SK-N-SH (cell line): ENCODE data around the gene AQP1. TPM values are rescaled to one million over a fixed set of nuclear protein-coding genes. Genes with fewer than 3 reads are reported as not detected.

Experiments used
- CTCF ChIA-PET: fragments of 300-600, 350-600 bp; formaldehyde crosslinking; extraction: SDS; loops from one replicate; lab custom pipeline; 2021; lab: Yijun Ruan, JAX
- POLR2A ChIA-PET: fragments of 350-600 bp; sonication (Branson Sonifier 250); formaldehyde crosslinking; extraction: SDS; loops from one replicate; lab custom pipeline; 2020; ENCODE audit warnings: antibody characterized with exemption, inconsistent platforms; lab: Yijun Ruan, JAX
- DNase-seq: peaks from one replicate; pipeline ENCODE4 v3.0.0; 2012
- H2AFZ ChIP-seq: fragments of 200-600 bp; sonication (generic); 2 replicates; pipeline ENCODE4 v1.8.1; 2016; ENCODE audit warnings: antibody characterized with exemption, mild to moderate bottlenecking, low read depth
- H3F3A ChIP-seq: fragments of 200-600 bp; sonication (generic); replicated peaks from 2 replicates; pipeline ENCODE3; 2016; ENCODE audit warnings: antibody characterized with exemption, mild to moderate bottlenecking; ENCODE audit not compliant: insufficient read depth
- H3K27ac ChIP-seq, 2 experiments: fragments of 200-500 bp in 1 of 2; fragments of 200-600 bp in 1 of 2; sonication (Bioruptor generic) in 1 of 2; sonication (generic), shearing (Covaris generic) in 1 of 2; 2 replicates each; pipeline versions ENCODE4 v1.5.1 to v1.6.1; 2014 to 2016; ENCODE audit warnings: low read depth in 2 of 2, inconsistent platforms in 1 of 2, low read length in 1 of 2, mild to moderate bottlenecking in 1 of 2, mixed read lengths in 1 of 2
- H3K27me3 ChIP-seq: fragments of 200-600 bp; sonication (generic), shearing (Covaris generic); 2 replicates; pipeline ENCODE4 v1.6.1; 2016; ENCODE audit warnings: mixed run types; ENCODE audit not compliant: insufficient read depth
- H3K36me3 ChIP-seq, 2 experiments: fragments of 200-500 bp in 1 of 2; fragments of 200-600 bp in 1 of 2; sonication (Bioruptor generic) in 1 of 2; sonication (generic) in 1 of 2; replicated peaks in 1 of 2; 2 replicates each; pipeline versions ENCODE3 to v1.5.1; 2014 to 2016; ENCODE audit warnings: low read length in 1 of 2, mild to moderate bottlenecking in 1 of 2; ENCODE audit not compliant: insufficient read depth in 2 of 2, control insufficient read depth in 1 of 2
- H3K4me1 ChIP-seq, 2 experiments: fragments of 200-500 bp in 1 of 2; fragments of 200-600 bp in 1 of 2; sonication (Bioruptor generic) in 1 of 2; sonication (generic), shearing (Covaris generic) in 1 of 2; 2 replicates each; pipeline versions ENCODE4 v1.5.1 to v1.6.1; 2014 to 2016; ENCODE audit warnings: low read depth in 1 of 2, low read length in 1 of 2, mixed run types in 1 of 2; ENCODE audit not compliant: insufficient read depth in 2 of 2, control insufficient read depth in 1 of 2
- H3K4me2 ChIP-seq: fragments of 200-600 bp; sonication (generic), shearing (Covaris generic); 2 replicates; pipeline ENCODE4 v1.6.1; 2017; ENCODE audit warnings: mixed run types
- H3K4me3 ChIP-seq, 2 experiments: fragments of 200-500 bp in 1 of 2; fragments of 200-600 bp in 1 of 2; sonication (Bioruptor generic) in 1 of 2; sonication (generic), shearing (Covaris generic) in 1 of 2; 2 replicates each; pipeline versions ENCODE4 v1.5.1 to v1.8.1; 2014 to 2016; ENCODE audit warnings: low read depth in 2 of 2, inconsistent platforms in 1 of 2, low read length in 1 of 2, mild to moderate bottlenecking in 1 of 2, mixed read lengths in 1 of 2, moderate library complexity in 1 of 2
- H3K79me2 ChIP-seq: fragments of 200-600 bp; sonication (generic); 2 replicates; pipeline ENCODE4 v1.8.1; 2017; ENCODE audit warnings: mild to moderate bottlenecking; ENCODE audit not compliant: insufficient read depth
- H3K9ac ChIP-seq: fragments of 200-600 bp; sonication (generic); 2 replicates; pipeline ENCODE4 v1.6.1; 2017; ENCODE audit warnings: mixed run types
- H3K9me2 ChIP-seq: fragments of 200-600 bp; sonication (generic); 2 replicates; pipeline ENCODE4 v1.6.1; 2017; ENCODE audit warnings: mixed run types
- H3K9me3 ChIP-seq: fragments of 200-600 bp; sonication (generic); 2 replicates; pipeline ENCODE4 v1.6.1; 2017; ENCODE audit warnings: mixed run types, mild to moderate bottlenecking, moderate library complexity
- H4K20me1 ChIP-seq: fragments of 200-600 bp; sonication (generic); 2 replicates; pipeline ENCODE4 v1.6.1; 2017; ENCODE audit warnings: mild to moderate bottlenecking, mixed run types; ENCODE audit not compliant: insufficient read depth
- EP300 ChIP-seq, 2 experiments: IDR thresholded peaks; 2 replicates each; pipeline versions ENCODE4 v1.4.0 to v1.6.1; 2012; ENCODE audit warnings: borderline replicate concordance in 1 of 2, low read depth in 1 of 2, low read length in 1 of 2
- EZH2phosphoT487 ChIP-seq: fragments of 200-600 bp; sonication (generic); IDR thresholded peaks from 2 replicates; pipeline ENCODE4 v1.6.1; 2017; ENCODE audit warnings: low read depth, mixed run types, mild to moderate bottlenecking, antibody characterized with exemption, moderate library complexity, borderline replicate concordance
- FOSL2 ChIP-seq: IDR thresholded peaks from 2 replicates; pipeline ENCODE4 v1.4.0; 2012; ENCODE audit warnings: low read depth, mild to moderate bottlenecking, moderate library complexity, borderline replicate concordance
- FOXJ3 ChIP-seq: sonication (generic); formaldehyde crosslinking; IDR thresholded peaks from 2 replicates; pipeline ENCODE4 v1.5.1; 2020; ENCODE audit warnings: mild to moderate bottlenecking, missing genetic modification reagents
- GABPA ChIP-seq: IDR thresholded peaks from 2 replicates; pipeline ENCODE4 v1.4.0; 2012; ENCODE audit warnings: low read depth, mild to moderate bottlenecking
- GATA2 ChIP-seq: sonication (generic); formaldehyde crosslinking; IDR thresholded peaks from 2 replicates; pipeline ENCODE4 v1.5.0; 2020; ENCODE audit warnings: mild to moderate bottlenecking, missing genetic modification reagents
- MAX ChIP-seq: IDR thresholded peaks from 2 replicates; pipeline ENCODE4 v1.4.0; 2012; ENCODE audit warnings: low read depth
- MEF2A ChIP-seq: IDR thresholded peaks from 2 replicates; pipeline ENCODE4 v1.4.0; 2012; ENCODE audit warnings: low read depth, borderline replicate concordance
- MXI1 ChIP-seq: IDR thresholded peaks from 2 replicates; pipeline ENCODE4 v1.6.1; 2012; ENCODE audit warnings: mild to moderate bottlenecking, low read depth, low read length, improper control_type of control experiment
- NRF1 ChIP-seq: IDR thresholded peaks from 2 replicates; pipeline ENCODE4 v1.6.1; 2012; ENCODE audit warnings: low read depth, mild to moderate bottlenecking, low read length
- POLR2AphosphoS5 ChIP-seq: IDR thresholded peaks from 2 replicates; pipeline ENCODE4 v1.6.1; 2012; ENCODE audit warnings: low read depth, low read length
- RCOR1 ChIP-seq: fragments of 150-350 bp; IDR thresholded peaks from 2 replicates; pipeline ENCODE4 v1.6.1; 2017; ENCODE audit warnings: antibody characterized with exemption, low read length
- RFX5 ChIP-seq: IDR thresholded peaks from 2 replicates; pipeline ENCODE4 v1.6.1; 2012; ENCODE audit warnings: mild to moderate bottlenecking, improper control_type of control experiment, low read length
- SIN3A ChIP-seq: IDR thresholded peaks from 2 replicates; pipeline ENCODE4 v1.6.1; 2012; ENCODE audit warnings: low read depth, mild to moderate bottlenecking, low read length, moderate library complexity, borderline replicate concordance
- SMC3 ChIP-seq: IDR thresholded peaks from 2 replicates; pipeline ENCODE4 v1.6.1; 2012; ENCODE audit warnings: low read depth, low read length, improper control_type of control experiment
- USF1 ChIP-seq: IDR thresholded peaks from 2 replicates; pipeline ENCODE4 v1.4.0; 2012; ENCODE audit warnings: low read depth, borderline replicate concordance
- USF2 ChIP-seq: fragments of 150-350 bp; IDR thresholded peaks from 2 replicates; pipeline ENCODE4 v1.6.1; 2017; ENCODE audit warnings: antibody characterized with exemption, low read length, low read depth, borderline replicate concordance
- WGBS: methylation state at CpG from one replicate; pipeline ENCODE4 v1.1.6; 2017; ENCODE audit warnings: low lambda C conversion rate; 5-methylcytosine and 5-hydroxymethylcytosine counted together
- polyA plus RNA-seq, 3 experiments: library from polyadenylated mRNA; depleted of rRNA; stranded (reverse); fragments of >200 nt; gene quantifications; 2 replicates each; pipeline ENCODE4 v1.2.3, GENCODE V29; 2012

AQP1 gene
- polyA plus RNA-seq, 1 of the 3 experiments (the other 2 are of a cell fraction): 1.7 TPM

GRCh38 chr7:30902466-30902865, 9.2 kb upstream of the AQP1 start (continued):
- TF ChIP-seq FOSL2 (no peak), NRF1 (no peak)
- TF ChIP-seq, all 33 proteins: peak for 0

GRCh38 chr7:30903146-30903545, 8.5 kb upstream of the AQP1 start:
- DNase-seq: no peak
- no peak overlapping the region for H3K27ac ChIP-seq
- H3K4me1 ChIP-seq: peaks cover 18 to 29% of the 10 kb centered on the region in 2 experiments; a peak in 3 of 4 replicates
- H3K4me3 ChIP-seq: no peak overlapping the region
- ChIA-PET POLR2A (no interaction called here), CTCF (interaction anchor here (1.3 kb wide), 1 partner anchor 35 kb away, joined by 3 read pairs; no protein-coding TSS in a partner anchor)
- H4K20me1 ChIP-seq: no peaks in the 10 kb centered on the region
- H3K9ac ChIP-seq: no peak overlapping the region
- no peaks in the 10 kb centered on the region for H3K27me3 ChIP-seq
- H3K9me3 ChIP-seq: no peaks in the 10 kb centered on the region
- no peak overlapping the region for H2AFZ ChIP-seq
- no peak overlapping the region for H3K4me2 ChIP-seq
- peaks cover 4% of the 10 kb centered on the region for H3F3A ChIP-seq
- TF ChIP-seq EP300 (IDR thresholded peaks at IDR 0.05; ENCODE audit: borderline replicate concordance in 1 of 2, low read depth in 1 of 2, low read length in 1 of 2): no peak
- no peak for TF ChIP-seq RFX5
- no peak for TF ChIP-seq MEF2A
- TF ChIP-seq RCOR1: no peak
- no peak for TF ChIP-seq SMC3
- TF ChIP-seq USF2: no peak
- TF ChIP-seq SIN3A: no peak
- TF ChIP-seq GATA2 (CRISPR knock-in tag): no peak
- TF ChIP-seq USF1: no peak
- no peak for TF ChIP-seq NRF1
- TF ChIP-seq MXI1: no peak
- TF ChIP-seq POLR2AphosphoS5: no peak
- TF ChIP-seq MAX: no peak
- TF ChIP-seq FOXJ3 (CRISPR knock-in tag): no peak
- no peak for TF ChIP-seq GABPA
- no peak for TF ChIP-seq EZH2phosphoT487
- TF ChIP-seq, all 33 proteins: peak for 0
- 94% methylated on average over 6 of the region's 8 CpGs for WGBS
- no peaks in the 10 kb centered on the region for H3K9me2 ChIP-seq
- H3K79me2 ChIP-seq: no peaks in the 10 kb centered on the region
- H3K36me3 ChIP-seq: no peaks in the 10 kb centered on the region
